ENCODE measurements around the gene EIF4G2. TPM values are rescaled to one million over a fixed set of nuclear protein-coding genes. Genes with fewer than 3 reads are reported as not detected.

EIF4G2 gene
- 571 TPM for total RNA-seq

GRCh38 chr11:10808553-10809372, at the start of gene EIF4G2:
Gene EIF4G2, minus strand, starts transcription at chr11:10808926.
- peak within 1 kb of the TSS; percentile 99 for H3K27ac ChIP-seq (ENCODE audit: low read depth, low read length)
- H3K27me3 ChIP-seq (ENCODE audit: control insufficient read depth in 3 of 3, insufficient read depth in 3 of 3, low read length in 3 of 3): no peaks in the 10 kb centered on the region
- peaks cover 31 to 34% (median 33%) of the 10 kb centered on the region in 3 donors for H3K36me3 ChIP-seq (ENCODE audit: control insufficient read depth in 3 of 3, insufficient read depth in 3 of 3, low read length in 3 of 3)
- peak within 1 kb of the TSS; percentile 97 to 99 (median 99) for H3K4me3 ChIP-seq (ENCODE audit: low read length in 3 of 3)
- peaks cover 20 to 33% (median 32%) of the 10 kb centered on the region in 3 donors for H3K4me1 ChIP-seq (ENCODE audit: control insufficient read depth in 3 of 3, insufficient read depth in 3 of 3, low read length in 3 of 3)
- H3K9ac ChIP-seq (ENCODE audit: low read depth in 1 of 3, low read length in 3 of 3): peak within 1 kb of the TSS; percentile 97 to 100 (median 99)
- no peaks in the 10 kb centered on the region for H3K9me3 ChIP-seq (ENCODE audit: control insufficient read depth in 3 of 3, low read length in 3 of 3)

GRCh38 chr11:10857709-10858438, 49.1 kb upstream of the EIF4G2 start, which contains the start of gene ZBED5:
Gene ZBED5, minus strand, starts transcription at chr11:10858053. Its CDS starts 3,108 bp downstream, at chr11:10854945.
- Histone ChIP-seq H3K9ac (ENCODE audit: low read depth in 1 of 3, low read length in 3 of 3) (peak within 1 kb of the TSS; percentile 93 to 99 (median 97)), H3K9me3 (ENCODE audit: control insufficient read depth in 3 of 3, low read length in 3 of 3) (no peaks in the 10 kb centered on the region), H3K27me3 (ENCODE audit: control insufficient read depth in 3 of 3, insufficient read depth in 3 of 3, low read length in 3 of 3) (no peaks in the 10 kb centered on the region), H3K4me1 (ENCODE audit: control insufficient read depth in 3 of 3, insufficient read depth in 3 of 3, low read length in 3 of 3) (peaks cover 13 to 26% (median 14%) of the 10 kb centered on the region in 3 donors), H3K27ac (ENCODE audit: low read depth, low read length) (peak within 1 kb of the TSS; percentile 98), H3K4me3 (ENCODE audit: low read length in 3 of 3) (peak within 1 kb of the TSS; percentile 95 to 99 (median 97)), H3K36me3 (ENCODE audit: control insufficient read depth in 3 of 3, insufficient read depth in 3 of 3, low read length in 3 of 3) (peaks cover 12 to 26% (median 24%) of the 10 kb centered on the region in 3 donors)

GRCh38 chr11:10857459-10857708, 48.7 kb upstream of the EIF4G2 start:
- no peaks in the 10 kb centered on the region for H3K9me3 ChIP-seq (ENCODE audit: control insufficient read depth in 3 of 3, low read length in 3 of 3)
- H3K4me3 ChIP-seq (ENCODE audit: low read length in 3 of 3): peak overlapping the region; percentile 95 to 99 (median 97)
- peak overlapping the region; percentile 92 to 97 (median 97) for H3K9ac ChIP-seq (ENCODE audit: low read depth in 1 of 3, low read length in 3 of 3)
- H3K27ac ChIP-seq (ENCODE audit: low read depth, low read length): peak overlapping the region; percentile 98
- H3K36me3 ChIP-seq (ENCODE audit: control insufficient read depth in 3 of 3, insufficient read depth in 3 of 3, low read length in 3 of 3): peaks cover 13 to 29% (median 28%) of the 10 kb centered on the region in 3 donors
- H3K27me3 ChIP-seq (ENCODE audit: control insufficient read depth in 3 of 3, insufficient read depth in 3 of 3, low read length in 3 of 3): no peaks in the 10 kb centered on the region
- peaks cover 13 to 26% (median 14%) of the 10 kb centered on the region in 3 donors for H3K4me1 ChIP-seq (ENCODE audit: control insufficient read depth in 3 of 3, insufficient read depth in 3 of 3, low read length in 3 of 3)

- Histone ChIP-seq H3K36me3 (ENCODE audit: control insufficient read depth in 3 of 3, insufficient read depth in 3 of 3, low read length in 3 of 3) (peaks cover 13 to 34% (median 33%) of the 10 kb centered on the region in 3 donors), H3K9ac (ENCODE audit: low read depth in 1 of 3, low read length in 3 of 3) (peak overlapping the region; percentile 92 to 97 (median 97)), H3K4me1 (ENCODE audit: control insufficient read depth in 3 of 3, insufficient read depth in 3 of 3, low read length in 3 of 3) (peaks cover 13 to 26% (median 14%) of the 10 kb centered on the region in 3 donors), H3K27me3 (ENCODE audit: control insufficient read depth in 3 of 3, insufficient read depth in 3 of 3, low read length in 3 of 3) (no peaks in the 10 kb centered on the region), H3K4me3 (ENCODE audit: low read length in 3 of 3) (peak overlapping the region; percentile 95 to 99 (median 97)), H3K27ac (ENCODE audit: low read depth, low read length) (peak overlapping the region; percentile 98), H3K9me3 (ENCODE audit: control insufficient read depth in 3 of 3, low read length in 3 of 3) (no peaks in the 10 kb centered on the region)
Measured at GRCh38 chr11:10856689-10857458, 48.1 kb upstream of the EIF4G2 start.

GRCh38 chr11:10855295-10855694, 46.6 kb upstream of the EIF4G2 start:
- Histone ChIP-seq H3K9me3 (ENCODE audit: control insufficient read depth in 3 of 3, low read length in 3 of 3) (no peaks in the 10 kb centered on the region), H3K9ac (ENCODE audit: low read depth in 1 of 3, low read length in 3 of 3) (no peak overlapping the region), H3K4me3 (ENCODE audit: low read length in 3 of 3) (no peak overlapping the region), H3K36me3 (ENCODE audit: control insufficient read depth in 3 of 3, insufficient read depth in 3 of 3, low read length in 3 of 3) (peaks cover 13 to 35% (median 34%) of the 10 kb centered on the region in 3 donors), H3K27me3 (ENCODE audit: control insufficient read depth in 3 of 3, insufficient read depth in 3 of 3, low read length in 3 of 3) (no peaks in the 10 kb centered on the region), H3K4me1 (ENCODE audit: control insufficient read depth in 3 of 3, insufficient read depth in 3 of 3, low read length in 3 of 3) (peaks cover 13 to 23% (median 13%) of the 10 kb centered on the region in 3 donors), H3K27ac (ENCODE audit: low read depth, low read length) (no peak overlapping the region)

DNA sequence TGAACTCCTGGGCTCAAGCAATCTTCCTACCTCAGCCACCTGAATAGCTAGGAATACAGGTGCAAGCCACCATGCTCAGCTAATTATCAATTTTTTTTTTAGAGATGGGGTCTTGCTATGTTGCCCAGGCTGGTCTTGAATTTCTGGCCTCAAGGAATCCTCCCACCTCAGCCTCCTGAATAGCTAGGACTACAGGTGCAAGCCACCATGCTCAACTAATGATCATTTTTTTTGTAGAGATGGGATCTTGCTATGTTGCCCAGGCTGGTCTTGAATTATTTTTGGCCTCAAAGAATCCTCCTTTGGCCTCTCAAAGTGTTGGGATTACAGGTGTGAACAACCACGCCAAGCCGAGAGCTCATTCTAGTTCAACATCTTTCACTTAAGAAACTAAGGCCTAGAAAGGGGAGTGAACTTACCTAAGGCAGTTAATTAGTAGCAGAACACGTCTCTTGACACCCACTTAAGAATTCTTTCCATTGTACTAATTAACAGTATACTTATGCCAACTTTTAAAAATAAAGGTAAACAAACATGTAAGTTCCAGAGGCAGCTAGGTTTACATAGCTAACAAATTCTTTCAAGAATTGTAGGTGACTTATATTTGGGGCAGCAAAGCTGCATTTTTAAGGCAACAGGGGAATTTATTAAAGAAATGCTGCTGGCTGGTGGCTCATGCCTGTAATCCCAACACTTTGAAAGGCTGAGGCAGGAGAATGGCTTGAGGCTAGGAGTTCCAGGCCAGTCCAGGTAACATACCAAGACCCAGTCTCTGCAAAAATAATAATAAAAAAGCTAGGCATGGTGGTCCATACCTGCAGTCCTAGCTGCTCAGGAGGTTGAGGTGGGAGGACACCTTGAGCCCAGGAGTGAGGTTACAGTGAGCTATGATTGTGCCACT, 39.5 kb upstream of the EIF4G2 start:
- H3K27ac ChIP-seq (ENCODE audit: low read depth, low read length): no peak overlapping the region

GRCh38 chr11:10846660-10847059, 37.9 kb upstream of the EIF4G2 start:
- Histone ChIP-seq H3K4me1 (ENCODE audit: control insufficient read depth in 3 of 3, insufficient read depth in 3 of 3, low read length in 3 of 3) (peaks cover 3 to 6% (median 6%) of the 10 kb centered on the region in 3 donors), H3K9me3 (ENCODE audit: control insufficient read depth in 3 of 3, low read length in 3 of 3) (no peaks in the 10 kb centered on the region), H3K27me3 (ENCODE audit: control insufficient read depth in 3 of 3, insufficient read depth in 3 of 3, low read length in 3 of 3) (no peaks in the 10 kb centered on the region), H3K27ac (ENCODE audit: low read depth, low read length) (no peak overlapping the region), H3K9ac (ENCODE audit: low read depth in 1 of 3, low read length in 3 of 3) (no peak overlapping the region), H3K4me3 (ENCODE audit: low read length in 3 of 3) (no peak overlapping the region), H3K36me3 (ENCODE audit: control insufficient read depth in 3 of 3, insufficient read depth in 3 of 3, low read length in 3 of 3) (peaks cover 0 to 4% (median 0%) of the 10 kb centered on the region in 3 donors)

More for the DNA sequence above, 39.5 kb upstream of the EIF4G2 start:
- Histone ChIP-seq H3K9ac (ENCODE audit: low read depth in 1 of 3, low read length in 3 of 3) (no peak overlapping the region), H3K4me1 (ENCODE audit: control insufficient read depth in 3 of 3, insufficient read depth in 3 of 3, low read length in 3 of 3) (peaks cover 3 to 6% (median 6%) of the 10 kb centered on the region in 3 donors), H3K9me3 (ENCODE audit: control insufficient read depth in 3 of 3, low read length in 3 of 3) (no peaks in the 10 kb centered on the region), H3K36me3 (ENCODE audit: control insufficient read depth in 3 of 3, insufficient read depth in 3 of 3, low read length in 3 of 3) (peaks cover 5 to 18% (median 12%) of the 10 kb centered on the region in 3 donors), H3K27me3 (ENCODE audit: control insufficient read depth in 3 of 3, insufficient read depth in 3 of 3, low read length in 3 of 3) (no peaks in the 10 kb centered on the region), H3K4me3 (ENCODE audit: low read length in 3 of 3) (no peak overlapping the region)

GRCh38 chr11:10845589-10845988, 36.9 kb upstream of the EIF4G2 start:
- peaks cover 3 to 6% (median 6%) of the 10 kb centered on the region in 3 donors for H3K4me1 ChIP-seq (ENCODE audit: control insufficient read depth in 3 of 3, insufficient read depth in 3 of 3, low read length in 3 of 3)
- peaks cover 0 to 4% (median 0%) of the 10 kb centered on the region in 3 donors for H3K36me3 ChIP-seq (ENCODE audit: control insufficient read depth in 3 of 3, insufficient read depth in 3 of 3, low read length in 3 of 3)
- H3K27ac ChIP-seq (ENCODE audit: low read depth, low read length): no peak overlapping the region
- no peak overlapping the region for H3K9ac ChIP-seq (ENCODE audit: low read depth in 1 of 3, low read length in 3 of 3)
- no peaks in the 10 kb centered on the region for H3K9me3 ChIP-seq (ENCODE audit: control insufficient read depth in 3 of 3, low read length in 3 of 3)
- no peak overlapping the region for H3K4me3 ChIP-seq (ENCODE audit: low read length in 3 of 3)
- no peaks in the 10 kb centered on the region for H3K27me3 ChIP-seq (ENCODE audit: control insufficient read depth in 3 of 3, insufficient read depth in 3 of 3, low read length in 3 of 3)

DNA sequence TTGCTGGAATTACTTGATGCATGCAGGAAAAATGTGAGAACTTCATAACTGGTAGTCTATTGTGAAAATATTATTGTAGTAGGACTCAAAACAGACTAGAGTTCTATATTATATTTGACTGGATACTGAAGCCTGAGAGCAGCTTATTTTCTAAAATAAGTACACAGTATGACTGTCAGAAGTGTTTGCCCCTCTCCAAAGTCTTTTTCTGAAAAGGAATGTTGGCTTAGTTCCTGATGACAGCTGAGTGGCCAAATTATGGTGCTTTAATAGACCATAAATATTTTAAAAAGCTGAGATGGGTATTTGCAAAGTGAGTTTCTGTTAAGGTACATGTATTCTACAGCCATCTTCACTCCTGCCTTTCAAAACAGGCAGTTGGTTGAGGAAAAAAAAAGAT, 36.1 kb upstream of the EIF4G2 start:
- H3K27me3 ChIP-seq (ENCODE audit: control insufficient read depth in 3 of 3, insufficient read depth in 3 of 3, low read length in 3 of 3): no peaks in the 10 kb centered on the region
- peaks cover 3 to 6% (median 6%) of the 10 kb centered on the region in 3 donors for H3K4me1 ChIP-seq (ENCODE audit: control insufficient read depth in 3 of 3, insufficient read depth in 3 of 3, low read length in 3 of 3)
- H3K36me3 ChIP-seq (ENCODE audit: control insufficient read depth in 3 of 3, insufficient read depth in 3 of 3, low read length in 3 of 3): peaks cover 0 to 4% (median 0%) of the 10 kb centered on the region in 3 donors
- peak overlapping the region in 1 of 3 donors; percentile 37 for H3K9ac ChIP-seq (ENCODE audit: low read depth in 1 of 3, low read length in 3 of 3)
- no peak overlapping the region for H3K27ac ChIP-seq (ENCODE audit: low read depth, low read length)
- no peaks in the 10 kb centered on the region for H3K9me3 ChIP-seq (ENCODE audit: control insufficient read depth in 3 of 3, low read length in 3 of 3)
- H3K4me3 ChIP-seq (ENCODE audit: low read length in 3 of 3): no peak overlapping the region
